PC-9 (cell line): ENCODE measurements around the gene PSTPIP1. TPM values are rescaled to one million over a fixed set of nuclear protein-coding genes. Genes with fewer than 3 reads are reported as not detected.

Source experiments
- BruUV-seq: library from RNA; stranded (reverse); fragments of 400-500 nt; replicated peaks from 2 replicates; lab custom pipeline; 2021; lab: Mats Ljungman, UMichigan
- CTCF ChIA-PET: fragments of 300-600 bp; sonication (Branson Sonifier 250); formaldehyde crosslinking; loops from one replicate; lab custom pipeline; 2022; ENCODE audit warnings: antibody characterized with exemption; lab: Charles Lee
- POLR2A ChIA-PET: fragments of 300-600 bp; sonication (Branson Sonifier 250); formaldehyde crosslinking; loops from one replicate; lab custom pipeline; 2022; ENCODE audit warnings: antibody characterized with exemption; ENCODE audit not compliant: unreplicated experiment; lab: Charles Lee
- DNase-seq, 2 experiments: peaks; one replicate each; pipeline versions ENCODE4 v3.0.0 to v3.0.0-alpha.2; 2015 to 2022; ENCODE audit warnings: mixed read lengths in 1 of 2
- H2AFZ ChIP-seq: fragments of 200-600 bp; sonication (generic); 2 replicates; pipeline ENCODE4 v1.8.1; 2017; ENCODE audit warnings: antibody characterized with exemption
- H3F3A ChIP-seq: fragments of 200-600 bp; sonication (generic); 2 replicates; pipeline ENCODE4 v1.8.1; 2017; ENCODE audit warnings: antibody characterized with exemption, mild to moderate bottlenecking, low read depth; ENCODE audit not compliant: insufficient read depth
- H3K27ac ChIP-seq: fragments of 200-600 bp; sonication (generic); 2 replicates; pipeline ENCODE4 v1.6.1; 2016; ENCODE audit warnings: mixed run types
- H3K27me3 ChIP-seq: fragments of 200-600 bp; sonication (generic); 2 replicates; pipeline ENCODE4 v1.6.1; 2016; ENCODE audit warnings: low read depth, mixed run types; ENCODE audit not compliant: insufficient read depth
- H3K36me3 ChIP-seq: fragments of 200-600 bp; sonication (generic); 2 replicates; pipeline ENCODE4 v1.6.1; 2016; ENCODE audit warnings: low read depth, mixed run types
- H3K4me1 ChIP-seq: fragments of 200-600 bp; sonication (generic); replicated peaks from 2 replicates; pipeline ENCODE4 v1.6.1; 2016; ENCODE audit warnings: mixed run types; ENCODE audit not compliant: insufficient read depth
- H3K4me2 ChIP-seq: fragments of 200-600 bp; sonication (generic); 2 replicates; pipeline ENCODE4 v1.6.1; 2017; ENCODE audit warnings: mixed run types
- H3K4me3 ChIP-seq: fragments of 200-600 bp; sonication (generic); 2 replicates; pipeline ENCODE4 v1.6.1; 2016; ENCODE audit warnings: mixed run types
- H3K79me2 ChIP-seq: fragments of 200-600 bp; sonication (generic); 2 replicates; pipeline ENCODE4 v1.6.1; 2017; ENCODE audit warnings: low read depth, mixed run types
- H3K9me2 ChIP-seq: fragments of 200-600 bp; sonication (generic); 2 replicates; pipeline ENCODE4 v1.8.1; 2017; ENCODE audit warnings: mild to moderate bottlenecking; ENCODE audit not compliant: insufficient read depth
- H3K9me3 ChIP-seq: fragments of 200-600 bp; sonication (generic); 2 replicates; pipeline ENCODE4 v1.8.1; 2016; ENCODE audit warnings: low read depth; ENCODE audit not compliant: insufficient read depth
- H4K20me1 ChIP-seq: fragments of 200-600 bp; sonication (generic); 2 replicates; pipeline ENCODE4 v1.8.1; 2017; ENCODE audit not compliant: insufficient read depth
- CTCF ChIP-seq: fragments of 200-600 bp; sonication (generic); conservative IDR thresholded peaks from 2 replicates; pipeline ENCODE4 v1.6.1; 2017; ENCODE audit warnings: mixed run types, antibody characterized with exemption, mild to moderate bottlenecking, moderate library complexity
- EZH2 ChIP-seq: fragments of 200-600 bp; sonication (generic); IDR thresholded peaks from 2 replicates; pipeline ENCODE4 v1.8.0; 2017; ENCODE audit warnings: antibody characterized with exemption, low read depth
- intact Hi-C: fragments of 100-400 bp; cut with micrococcal nuclease; formaldehyde crosslinking; loops from one replicate; pipeline ENCODE4 v1.10.0; 2022; ENCODE audit not compliant: unreplicated experiment
- total RNA-seq: library from RNA; stranded (reverse); gene quantifications from 2 replicates; pipeline ENCODE4 v1.2.3, GENCODE V29; 2021

PSTPIP1 gene
- total RNA-seq, 1 experiment from 2014 or later: not detected

DNA sequence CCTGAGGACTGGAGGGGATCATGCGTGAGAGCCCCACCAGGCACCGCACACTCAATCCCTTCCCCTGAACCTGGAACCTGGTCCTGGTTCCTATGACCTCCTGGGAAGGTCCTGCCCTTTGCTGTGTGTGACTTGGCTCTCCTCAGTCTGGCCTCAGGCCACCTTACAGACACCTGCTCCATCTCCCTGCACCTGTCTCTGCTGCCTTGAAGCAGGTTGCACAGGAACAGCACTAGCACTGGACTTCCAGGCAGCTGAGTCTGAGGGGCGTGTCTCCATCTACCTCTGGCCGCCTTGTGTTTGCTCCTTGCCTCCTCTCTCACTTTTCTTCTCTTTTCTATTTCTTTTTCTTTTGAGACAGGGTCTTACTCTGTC, 15.4 kb downstream of the PSTPIP1 start:
- TF ChIP-seq CTCF (no peak), EZH2 (no peak)
- no peak for DNase-seq
- Histone ChIP-seq H3K4me1 (peaks cover 10% of the 10 kb centered on the region; the same call in 1 of the 2 replicates), H3K4me2 (no peak overlapping the region), H3K9me2 (no peaks in the 10 kb centered on the region), H3K27ac (no peak overlapping the region), H3K27me3 (peaks cover 2% of the 10 kb centered on the region; the same call in 1 of the 2 replicates), H3K36me3 (no peaks in the 10 kb centered on the region), H3K4me3 (no peak overlapping the region), H3F3A (no peaks in the 10 kb centered on the region), H3K9me3 (no peaks in the 10 kb centered on the region), H4K20me1 (no peaks in the 10 kb centered on the region), H2AFZ (no peak overlapping the region), H3K79me2 (no peaks in the 10 kb centered on the region)
- BruUV-seq: no TSS peak
- intact Hi-C loops: no loop called here
- ChIA-PET CTCF (no interaction called here), POLR2A (no interaction called here)

DNA sequence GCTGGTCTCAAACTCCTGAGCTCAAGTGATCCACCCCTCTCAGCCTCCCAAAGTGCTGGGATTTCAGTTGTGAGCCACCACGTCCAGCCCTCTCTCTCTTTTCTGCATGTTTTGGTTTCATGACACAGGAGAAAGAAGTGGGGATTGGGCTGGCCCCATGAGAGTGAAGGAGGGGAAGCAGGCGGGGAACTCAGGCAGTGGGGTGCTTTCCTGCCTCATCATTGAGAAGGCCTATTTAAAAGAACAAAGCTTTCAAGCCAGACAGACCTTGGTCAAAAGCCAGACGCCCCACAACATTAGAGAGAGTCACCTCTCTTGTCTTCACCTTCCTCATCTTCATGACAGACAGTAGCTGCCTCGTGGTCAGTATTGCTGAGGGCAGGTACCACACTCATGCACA, 15.9 kb downstream of the PSTPIP1 start:
- H2AFZ ChIP-seq: no peak overlapping the region
- no peaks in the 10 kb centered on the region for H3K36me3 ChIP-seq
- H3K9me3 ChIP-seq: no peaks in the 10 kb centered on the region
- DNase-seq: no peak
- no peaks in the 10 kb centered on the region for H3K27me3 ChIP-seq
- peaks cover 10% of the 10 kb centered on the region; the same call in 1 of the 2 replicates for H3K4me1 ChIP-seq
- no peaks in the 10 kb centered on the region for H3K9me2 ChIP-seq
- H3K27ac ChIP-seq: no peak overlapping the region
- POLR2A ChIA-PET: no interaction called here
- H3F3A ChIP-seq: no peaks in the 10 kb centered on the region
- CTCF ChIA-PET: no interaction called here
- intact Hi-C loops: no loop called here
- TF ChIP-seq CTCF (no peak), EZH2 (no peak)
- no TSS peak for BruUV-seq
- no peak overlapping the region for H3K4me3 ChIP-seq
- H3K4me2 ChIP-seq: no peak overlapping the region
- no peaks in the 10 kb centered on the region for H3K79me2 ChIP-seq
- H4K20me1 ChIP-seq: no peaks in the 10 kb centered on the region

GRCh38 chr15:77012117-77012712, 17.3 kb downstream of the PSTPIP1 start:
- no peak overlapping the region for H3K4me2 ChIP-seq
- DNase-seq: no peak
- no peaks in the 10 kb centered on the region for H3F3A ChIP-seq
- no peak for TF ChIP-seq CTCF
- CTCF ChIA-PET: interaction anchor here (0.6 to 0.7 kb wide), 3 partner anchors 17 to 1504 kb away, joined by 3 to 7 read pairs (median 6); partner anchors contain the start of gene PSTPIP1
- H4K20me1 ChIP-seq: no peaks in the 10 kb centered on the region
- H2AFZ ChIP-seq: no peak overlapping the region
- intact Hi-C loops: no loop called here
- peaks cover 10% of the 10 kb centered on the region; the same call in 1 of the 2 replicates for H3K4me1 ChIP-seq
- POLR2A ChIA-PET: no interaction called here
- H3K4me3 ChIP-seq: no peak overlapping the region
- no peak overlapping the region for H3K27ac ChIP-seq
- no peaks in the 10 kb centered on the region for H3K79me2 ChIP-seq
- no peaks in the 10 kb centered on the region for H3K36me3 ChIP-seq
- H3K27me3 ChIP-seq: no peaks in the 10 kb centered on the region
- no TSS peak for BruUV-seq
- H3K9me3 ChIP-seq: no peaks in the 10 kb centered on the region
- H3K9me2 ChIP-seq: no peaks in the 10 kb centered on the region
